ENCODE results near the gene L3MBTL3. TPM values are rescaled to one million over a fixed set of nuclear protein-coding genes. Genes with fewer than 3 reads are reported as not detected.

Gene L3MBTL3
- total and polyA plus RNA-seq, 10 of the 15 experiments (the other 5 are each of a cell fraction or from before 2014, with no cell fraction given), result 0.71 to 9.4 (median 6.2) TPM

GRCh38 chr6:130150906-130151305 lies 132.5 kb downstream of the L3MBTL3 start:
- ChIA-PET SMC1A (ENCODE audit: uncharacterized antibody, unreplicated experiment) (no interaction called here), POLR2A (interaction anchor here (1.2 kb wide), 1 partner anchor 35 kb away, joined by 3 read pairs; no protein-coding TSS in a partner anchor), CTCF (interaction anchor here (3.3 to 3.5 kb wide), 2 partner anchors 11 to 131 kb away, joined by 10 to 13 read pairs; no protein-coding TSS in a partner anchor), RAD21 (ENCODE audit: unreplicated experiment) (no interaction called here)
- in situ Hi-C loops (cut with MboI) (no loop called here), intact Hi-C loops (cut with micrococcal nuclease; ENCODE audit: unreplicated experiment) (no loop called here)
- H3K9me3 ChIP-seq (replicated peaks; ENCODE audit: control insufficient read depth, insufficient read depth, low read length), result no peaks in the 10 kb centered on the region
- H3K27ac ChIP-seq (ENCODE audit: control insufficient read depth, insufficient read depth), result no peak overlapping the region
- H3K4me3 ChIP-seq, result no peak overlapping the region
- no peaks in the 10 kb centered on the region for H3K27me3 ChIP-seq (replicated peaks in 1 of 2; ENCODE audit: control insufficient read depth in 2 of 2, insufficient read depth in 2 of 2, low read length in 1 of 2)
- H3K4me2 ChIP-seq (ENCODE audit: control insufficient read depth, insufficient read depth), result no peak overlapping the region
- DNase-seq (ENCODE audit: low read depth, low spot score), result no peak
- H3K36me3 ChIP-seq (ENCODE audit: control insufficient read depth in 2 of 2, insufficient read depth in 2 of 2, low read length in 1 of 2), result no peaks in the 10 kb centered on the region
- ATAC-seq, result no peak
- no peak overlapping the region for H2AFZ ChIP-seq (ENCODE audit: control insufficient read depth, low read depth, low read length)
- BruUV-seq (replicated peaks), result no TSS peak
- H4K20me1 ChIP-seq (ENCODE audit: control insufficient read depth, insufficient read depth), result no peaks in the 10 kb centered on the region
- H3K9ac ChIP-seq (ENCODE audit: control insufficient read depth, insufficient read depth, low read length), result no peak overlapping the region
- H3K4me1 ChIP-seq (ENCODE audit: control insufficient read depth, insufficient read depth, low read length), result no peaks in the 10 kb centered on the region
- WGBS (ENCODE audit: insufficient coverage, insufficient replicate concordance, low lambda C conversion rate, missing lambda C conversion rate), result 85% methylated on average over 8 of the region's 8 CpGs
- no peaks in the 10 kb centered on the region for H3K79me2 ChIP-seq (ENCODE audit: control insufficient read depth, insufficient read depth, low read length)
- FAIRE-seq, result no peak
- TF ChIP-seq RAD51 (IDR thresholded peaks at IDR 0.05), result no peak
- no peak for TF ChIP-seq HDAC6 (IDR thresholded peaks at IDR 0.05; ENCODE audit: unreplicated experiment)
- no peak for TF ChIP-seq SPI1 (IDR thresholded peaks at IDR 0.05; ENCODE audit: borderline replicate concordance, insufficient read depth, low read depth, low read length)
- TF ChIP-seq YY1 (IDR thresholded peaks at IDR 0.05; ENCODE audit: low read depth, low read length), result no peak

DNA sequence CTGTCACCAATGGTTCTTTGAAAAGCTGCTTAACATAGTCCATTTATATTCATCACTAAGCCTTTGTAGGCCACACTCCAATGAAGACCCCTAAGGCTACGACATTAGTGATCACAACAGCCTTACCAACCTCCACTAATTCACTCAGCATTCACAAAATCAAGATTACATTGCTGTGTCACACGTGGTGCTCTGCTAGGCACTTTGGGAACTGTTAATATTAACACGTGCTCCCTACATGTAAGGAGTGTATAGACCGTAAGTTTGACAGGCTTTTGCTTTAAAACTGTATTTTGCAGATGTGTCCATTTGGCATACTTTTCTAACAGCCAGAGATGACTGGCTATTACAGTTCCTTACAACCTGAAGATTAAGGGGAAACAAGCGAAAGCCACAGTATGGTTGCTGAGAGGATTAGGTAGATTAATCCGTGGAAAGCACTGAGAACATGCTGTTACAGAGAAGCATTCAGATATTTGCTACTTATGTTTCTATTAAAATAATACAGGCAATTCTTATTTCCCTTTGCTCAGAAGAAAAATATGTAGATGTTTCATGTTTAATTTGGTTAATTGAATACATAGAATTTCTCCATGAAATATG lies 134.6 kb downstream of the L3MBTL3 start:
- no peaks in the 10 kb centered on the region for H3K79me2 ChIP-seq (ENCODE audit: control insufficient read depth, insufficient read depth, low read length)
- FAIRE-seq, result no peak
- H4K20me1 ChIP-seq (ENCODE audit: control insufficient read depth, insufficient read depth), result no peaks in the 10 kb centered on the region
- ChIA-PET RAD21 (ENCODE audit: unreplicated experiment) (no interaction called here), SMC1A (ENCODE audit: uncharacterized antibody, unreplicated experiment) (no interaction called here), POLR2A (no interaction called here), CTCF (no interaction called here)
- ATAC-seq, result no peak
- H3K27ac ChIP-seq (ENCODE audit: control insufficient read depth, insufficient read depth), result no peak overlapping the region
- no peak overlapping the region for H3K4me2 ChIP-seq (ENCODE audit: control insufficient read depth, insufficient read depth)
- no peaks in the 10 kb centered on the region for H3K4me1 ChIP-seq (ENCODE audit: control insufficient read depth, insufficient read depth, low read length)
- in situ Hi-C loops (cut with MboI) (no loop called here), intact Hi-C loops (cut with micrococcal nuclease; ENCODE audit: unreplicated experiment) (no loop called here)
- H2AFZ ChIP-seq (ENCODE audit: control insufficient read depth, low read depth, low read length), result no peak overlapping the region
- no TSS peak for BruUV-seq (replicated peaks)
- H3K4me3 ChIP-seq, result no peak overlapping the region
- H3K9me3 ChIP-seq (replicated peaks; ENCODE audit: control insufficient read depth, insufficient read depth, low read length), result no peaks in the 10 kb centered on the region
- H3K27me3 ChIP-seq (replicated peaks in 1 of 2; ENCODE audit: control insufficient read depth in 2 of 2, insufficient read depth in 2 of 2, low read length in 1 of 2), result no peaks in the 10 kb centered on the region
- DNase-seq (ENCODE audit: low read depth, low spot score), result no peak
- H3K9ac ChIP-seq (ENCODE audit: control insufficient read depth, insufficient read depth, low read length), result no peak overlapping the region
- H3K36me3 ChIP-seq (ENCODE audit: control insufficient read depth in 2 of 2, insufficient read depth in 2 of 2, low read length in 1 of 2), result no peaks in the 10 kb centered on the region
- WGBS (ENCODE audit: insufficient coverage, insufficient replicate concordance, low lambda C conversion rate, missing lambda C conversion rate), result 81% methylated on average over 6 of the region's 6 CpGs
- TF ChIP-seq MYB (IDR thresholded peaks at IDR 0.05; ENCODE audit: borderline replicate concordance, low read depth, low read length) (no peak), NFYA (IDR thresholded peaks at IDR 0.05; ENCODE audit: borderline replicate concordance, low read depth, low read length) (no peak), YBX1 (IDR thresholded peaks at IDR 0.05) (no peak), BMI1 (IDR thresholded peaks at IDR 0.05; ENCODE audit: borderline replicate concordance) (no peak), EGR1 (IDR thresholded peaks at IDR 0.05; ENCODE audit: borderline replicate concordance in 1 of 2, low read depth in 2 of 2, low read length in 2 of 2) (no peak)
- TF ChIP-seq, protein P1, sequence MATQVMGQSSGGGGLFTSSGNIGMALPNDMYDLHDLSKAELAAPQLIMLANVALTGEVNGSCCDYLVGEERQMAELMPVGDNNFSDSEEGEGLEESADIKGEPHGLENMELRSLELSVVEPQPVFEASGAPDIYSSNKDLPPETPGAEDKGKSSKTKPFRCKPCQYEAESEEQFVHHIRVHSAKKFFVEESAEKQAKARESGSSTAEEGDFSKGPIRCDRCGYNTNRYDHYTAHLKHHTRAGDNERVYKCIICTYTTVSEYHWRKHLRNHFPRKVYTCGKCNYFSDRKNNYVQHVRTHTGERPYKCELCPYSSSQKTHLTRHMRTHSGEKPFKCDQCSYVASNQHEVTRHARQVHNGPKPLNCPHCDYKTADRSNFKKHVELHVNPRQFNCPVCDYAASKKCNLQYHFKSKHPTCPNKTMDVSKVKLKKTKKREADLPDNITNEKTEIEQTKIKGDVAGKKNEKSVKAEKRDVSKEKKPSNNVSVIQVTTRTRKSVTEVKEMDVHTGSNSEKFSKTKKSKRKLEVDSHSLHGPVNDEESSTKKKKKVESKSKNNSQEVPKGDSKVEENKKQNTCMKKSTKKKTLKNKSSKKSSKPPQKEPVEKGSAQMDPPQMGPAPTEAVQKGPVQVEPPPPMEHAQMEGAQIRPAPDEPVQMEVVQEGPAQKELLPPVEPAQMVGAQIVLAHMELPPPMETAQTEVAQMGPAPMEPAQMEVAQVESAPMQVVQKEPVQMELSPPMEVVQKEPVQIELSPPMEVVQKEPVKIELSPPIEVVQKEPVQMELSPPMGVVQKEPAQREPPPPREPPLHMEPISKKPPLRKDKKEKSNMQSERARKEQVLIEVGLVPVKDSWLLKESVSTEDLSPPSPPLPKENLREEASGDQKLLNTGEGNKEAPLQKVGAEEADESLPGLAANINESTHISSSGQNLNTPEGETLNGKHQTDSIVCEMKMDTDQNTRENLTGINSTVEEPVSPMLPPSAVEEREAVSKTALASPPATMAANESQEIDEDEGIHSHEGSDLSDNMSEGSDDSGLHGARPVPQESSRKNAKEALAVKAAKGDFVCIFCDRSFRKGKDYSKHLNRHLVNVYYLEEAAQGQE (IDR thresholded peaks at IDR 0.05; ENCODE audit: low read depth, low read length), result no peak
